Measurements from ENCODE around the gene CHRNA4.

The CHRNA4 gene

DNA sequence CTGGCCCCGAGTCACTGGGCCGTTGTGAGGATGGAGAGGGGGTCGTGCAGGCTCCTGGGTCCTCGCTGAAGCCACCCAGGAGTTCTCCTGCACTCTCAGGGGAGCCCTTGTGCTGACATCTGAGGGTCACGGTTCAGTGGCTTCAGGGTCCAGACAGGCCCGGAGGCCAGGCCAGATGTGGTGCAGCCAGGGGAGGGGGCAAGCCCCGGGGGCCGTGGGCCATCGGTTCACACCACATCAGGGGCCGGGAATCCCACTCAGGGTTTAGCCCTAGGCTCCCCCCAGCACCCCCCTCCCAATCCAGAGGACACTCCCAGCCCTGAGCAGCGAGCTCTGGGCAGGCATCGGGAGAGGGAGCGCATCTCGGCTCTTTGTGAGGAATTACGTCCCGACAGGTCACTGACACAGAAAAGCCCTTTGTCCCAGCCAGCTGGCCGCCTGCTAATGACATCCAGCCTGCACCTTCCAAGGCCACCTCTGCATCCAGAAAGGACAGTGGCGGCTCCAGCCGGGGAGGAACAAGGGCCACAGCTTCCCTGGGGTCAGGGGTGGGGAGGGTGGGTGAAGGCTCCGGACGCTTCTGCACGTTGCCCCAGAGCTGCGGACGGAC lies 6.4 kb upstream of the CHRNA4 start:
- Histone ChIP-seq H2BK12ac (ENCODE audit: low read length) (no peak overlapping the region), H3K36me3 (ENCODE audit: control insufficient read depth in 1 of 2, insufficient read depth in 2 of 2, low read length in 2 of 2) (no peaks in the 10 kb centered on the region), H2AFZ (ENCODE audit: insufficient read depth, low read length, poor library complexity) (no peak overlapping the region), H3K4me1 (ENCODE audit: control insufficient read depth in 1 of 2, insufficient read depth in 2 of 2, low read length in 2 of 2) (no peaks in the 10 kb centered on the region), H4K91ac (ENCODE audit: low read depth, low read length) (no peak overlapping the region), H3K23ac (ENCODE audit: low read length) (no peak overlapping the region), H3K4me3 (ENCODE audit: low read depth, low read length) (no peak overlapping the region), H2AK5ac (ENCODE audit: low read length) (no peak overlapping the region), H3K4me2 (ENCODE audit: low read length) (no peak overlapping the region), H3K14ac (ENCODE audit: low read length) (no peak overlapping the region), H3K27me3 (ENCODE audit: insufficient read depth, low read length) (no peaks in the 10 kb centered on the region), H3K18ac (ENCODE audit: low read length) (no peak overlapping the region), H3K9ac (ENCODE audit: low read length) (no peak overlapping the region), H3K79me2 (ENCODE audit: control insufficient read depth, insufficient read depth, low read length, poor library complexity) (no peaks in the 10 kb centered on the region), H2BK120ac (ENCODE audit: insufficient read depth, low read length, poor library complexity) (no peak overlapping the region), H4K12ac (ENCODE audit: low read depth, low read length) (no peak overlapping the region), H4K8ac (ENCODE audit: low read depth, low read length) (no peak overlapping the region), H3K4ac (ENCODE audit: low read depth, low read length) (no peak overlapping the region), H3K27ac (ENCODE audit: low read depth, low read length) (no peak overlapping the region), H2BK5ac (ENCODE audit: low read depth, low read length, poor library complexity) (no peak overlapping the region), H3K9me3 (ENCODE audit: insufficient read depth, low read depth, low read length) (no peaks in the 10 kb centered on the region), H3K79me1 (ENCODE audit: low read length) (no peaks in the 10 kb centered on the region)
- DNase-seq: no peak
- no CpG with 5 or more reads among the region's 24 CpGs for WGBS (ENCODE audit: extremely low coverage, insufficient coverage, insufficient read length)

DNA sequence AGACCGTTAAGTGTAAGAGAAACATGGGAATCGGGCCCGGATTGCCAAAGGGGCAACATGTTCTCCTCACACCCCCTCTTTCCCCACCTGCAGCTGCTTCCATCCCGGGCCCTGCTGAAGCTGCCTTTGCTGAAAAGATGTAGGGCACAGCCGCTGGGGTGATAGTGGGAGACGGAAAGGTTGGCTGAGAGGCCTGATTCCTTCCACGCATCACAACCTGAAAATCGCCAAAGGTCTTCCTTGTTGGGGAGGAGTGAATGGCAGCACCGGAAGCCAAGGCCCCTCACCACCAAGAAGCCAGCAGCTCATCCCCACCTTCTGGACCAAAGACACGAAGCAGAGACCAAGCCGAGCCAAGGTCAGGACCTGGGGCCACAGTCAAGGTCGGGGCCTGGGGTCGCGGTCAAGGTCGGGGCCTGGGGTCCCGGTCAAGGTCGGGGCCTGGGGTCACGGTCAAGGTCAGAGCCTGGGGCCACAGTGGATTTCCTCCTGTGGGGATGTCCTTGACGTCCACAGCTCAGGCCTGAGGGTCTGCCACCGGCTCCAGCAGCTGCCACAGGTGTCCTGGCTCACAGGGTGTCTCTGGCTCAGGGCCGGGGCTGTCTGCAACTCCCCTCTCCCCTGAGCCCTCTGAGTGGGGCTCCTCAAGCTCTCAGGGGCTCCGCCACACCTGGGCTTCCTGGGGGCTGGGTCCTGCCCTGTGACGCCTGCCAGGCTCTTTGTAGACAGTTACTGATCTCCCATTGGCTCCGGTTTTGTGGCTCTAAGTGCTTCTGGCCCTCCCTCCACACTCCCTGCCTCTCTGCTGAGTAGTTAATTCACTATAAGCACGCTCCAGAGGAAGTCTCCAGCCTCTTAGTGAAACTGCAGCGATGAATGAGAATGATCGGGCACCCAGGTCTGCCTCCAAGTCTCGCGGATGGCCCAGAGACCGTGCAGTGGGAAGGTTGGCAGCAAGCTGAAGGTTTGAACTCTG lies 5.5 kb upstream of the CHRNA4 start:
- no peak overlapping the region for H2AFZ ChIP-seq (ENCODE audit: insufficient read depth, low read length, poor library complexity)
- peaks cover 2% of the 10 kb centered on the region for H3K9me3 ChIP-seq (ENCODE audit: insufficient read depth, low read depth, low read length)
- no peak overlapping the region for H3K9ac ChIP-seq (ENCODE audit: low read length)
- H4K8ac ChIP-seq (ENCODE audit: low read depth, low read length): no peak overlapping the region
- no CpG with 5 or more reads among the region's 30 CpGs for WGBS (ENCODE audit: extremely low coverage, insufficient coverage, insufficient read length)
- H3K36me3 ChIP-seq (ENCODE audit: control insufficient read depth in 1 of 2, insufficient read depth in 2 of 2, low read length in 2 of 2): no peaks in the 10 kb centered on the region
- no peak overlapping the region for H3K18ac ChIP-seq (ENCODE audit: low read length)
- no peak overlapping the region for H3K27ac ChIP-seq (ENCODE audit: low read depth, low read length)
- no peak for DNase-seq
- H2AK5ac ChIP-seq (ENCODE audit: low read length): no peak overlapping the region
- H3K14ac ChIP-seq (ENCODE audit: low read length): no peak overlapping the region
- no peak overlapping the region for H4K12ac ChIP-seq (ENCODE audit: low read depth, low read length)
- H3K4me3 ChIP-seq (ENCODE audit: low read depth, low read length): no peak overlapping the region
- no peaks in the 10 kb centered on the region for H3K79me2 ChIP-seq (ENCODE audit: control insufficient read depth, insufficient read depth, low read length, poor library complexity)
- H3K4me1 ChIP-seq (ENCODE audit: control insufficient read depth in 1 of 2, insufficient read depth in 2 of 2, low read length in 2 of 2): no peaks in the 10 kb centered on the region
- H2BK5ac ChIP-seq (ENCODE audit: low read depth, low read length, poor library complexity): no peak overlapping the region
- H2BK120ac ChIP-seq (ENCODE audit: insufficient read depth, low read length, poor library complexity): no peak overlapping the region
- no peaks in the 10 kb centered on the region for H3K79me1 ChIP-seq (ENCODE audit: low read length)
- no peak overlapping the region for H3K23ac ChIP-seq (ENCODE audit: low read length)
- H3K27me3 ChIP-seq (ENCODE audit: insufficient read depth, low read length): peaks cover 4% of the 10 kb centered on the region
- H3K4ac ChIP-seq (ENCODE audit: low read depth, low read length): no peak overlapping the region
- H4K91ac ChIP-seq (ENCODE audit: low read depth, low read length): no peak overlapping the region
- H3K4me2 ChIP-seq (ENCODE audit: low read length): no peak overlapping the region
- H2BK12ac ChIP-seq (ENCODE audit: low read length): no peak overlapping the region

DNA sequence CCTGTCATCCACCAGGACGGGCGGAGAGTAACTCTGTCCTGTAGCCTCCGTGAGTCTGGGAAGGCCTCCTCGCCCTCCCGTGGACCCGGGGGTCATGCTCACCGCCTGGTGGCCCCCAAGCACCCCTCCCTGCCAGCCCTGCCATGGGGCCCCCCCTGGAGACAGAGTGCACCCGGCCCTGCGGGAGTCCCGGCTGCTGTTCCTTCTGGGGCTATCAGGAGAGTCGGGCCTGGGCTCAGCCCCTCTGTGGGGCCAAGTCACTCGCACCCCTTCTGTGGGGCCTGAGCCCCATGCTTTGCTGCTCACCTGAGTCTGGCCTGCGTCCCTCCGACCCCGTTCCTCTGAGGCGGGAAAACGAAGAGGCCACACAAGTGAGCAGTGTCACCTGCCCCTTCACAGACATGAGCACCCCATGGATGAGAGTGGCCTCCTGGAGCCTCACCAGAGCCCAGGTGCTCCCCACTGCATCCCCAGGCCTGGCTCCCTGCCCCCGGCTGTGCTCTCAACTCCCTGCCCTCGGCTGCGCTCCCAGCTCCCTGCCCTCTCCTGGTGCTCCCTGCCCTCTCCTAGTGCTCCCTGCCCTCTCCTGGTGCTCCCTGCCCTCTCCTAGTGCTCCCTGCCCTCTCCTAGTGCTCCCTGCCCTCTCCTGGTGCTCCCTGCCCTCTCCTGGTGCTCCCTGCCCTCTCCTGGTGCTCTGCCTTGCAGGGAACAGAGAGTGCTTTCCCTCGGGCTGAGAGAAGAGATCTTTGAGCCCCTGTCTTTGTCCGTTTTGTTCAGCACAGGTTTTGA lies 4.6 kb upstream of the CHRNA4 start:
- no peak overlapping the region for H2AFZ ChIP-seq (ENCODE audit: insufficient read depth, low read length, poor library complexity)

DNA sequence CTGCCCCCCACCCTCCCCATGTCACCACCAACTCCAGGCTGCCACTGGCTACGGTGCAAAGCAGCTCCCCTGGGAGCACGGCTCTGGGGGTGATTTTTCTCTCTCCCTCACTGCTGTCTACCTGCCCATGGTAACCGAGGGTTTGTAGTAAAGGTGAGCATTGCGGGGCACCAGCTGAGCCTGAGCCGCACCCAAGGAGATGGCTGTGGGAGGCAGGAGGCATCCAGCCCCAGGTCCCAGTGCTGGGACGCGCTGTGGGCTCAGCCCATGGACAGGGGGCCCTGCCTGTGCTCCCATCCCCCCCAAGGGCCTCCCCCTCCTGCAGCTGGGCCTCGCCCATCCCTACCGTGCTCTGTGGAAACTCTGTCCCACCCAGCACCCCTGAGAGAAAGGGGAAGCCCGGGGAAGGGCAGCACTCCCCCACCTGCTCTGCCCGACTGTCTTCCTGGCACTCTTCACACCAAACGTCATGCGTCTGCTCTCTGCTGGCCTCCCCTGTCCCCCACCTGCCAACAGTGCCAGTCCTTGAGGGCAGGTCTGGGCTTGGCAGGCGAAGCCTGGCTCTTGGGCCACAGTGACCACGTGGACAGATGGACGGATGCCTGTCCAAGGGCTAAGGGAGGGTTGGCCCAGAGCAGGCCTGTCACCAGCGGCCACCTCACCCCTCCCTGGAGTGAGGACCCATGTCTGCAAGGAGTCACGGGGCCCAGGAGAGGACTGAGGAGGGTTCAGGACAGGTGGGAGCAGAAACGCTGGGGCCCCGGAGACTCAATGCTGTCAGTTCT lies 3.8 kb upstream of the CHRNA4 start:
- H3K14ac ChIP-seq (ENCODE audit: low read length): no peak overlapping the region
- H3K27ac ChIP-seq (ENCODE audit: low read depth, low read length): no peak overlapping the region
- no peak overlapping the region for H4K91ac ChIP-seq (ENCODE audit: low read depth, low read length)
- no peak overlapping the region for H3K4me3 ChIP-seq (ENCODE audit: low read depth, low read length)
- H2BK12ac ChIP-seq (ENCODE audit: low read length): no peak overlapping the region
- H2AK5ac ChIP-seq (ENCODE audit: low read length): no peak overlapping the region
- H3K4ac ChIP-seq (ENCODE audit: low read depth, low read length): no peak overlapping the region
- peaks cover 18% of the 10 kb centered on the region for H3K27me3 ChIP-seq (ENCODE audit: insufficient read depth, low read length)
- H2BK5ac ChIP-seq (ENCODE audit: low read depth, low read length, poor library complexity): no peak overlapping the region
- H3K4me2 ChIP-seq (ENCODE audit: low read length): no peak overlapping the region
- no peak overlapping the region for H4K12ac ChIP-seq (ENCODE audit: low read depth, low read length)
- H3K36me3 ChIP-seq (ENCODE audit: control insufficient read depth in 1 of 2, insufficient read depth in 2 of 2, low read length in 2 of 2): no peaks in the 10 kb centered on the region
- H3K4me1 ChIP-seq (ENCODE audit: control insufficient read depth in 1 of 2, insufficient read depth in 2 of 2, low read length in 2 of 2): no peaks in the 10 kb centered on the region
- H3K79me1 ChIP-seq (ENCODE audit: low read length): no peaks in the 10 kb centered on the region
- H2BK120ac ChIP-seq (ENCODE audit: insufficient read depth, low read length, poor library complexity): no peak overlapping the region
- DNase-seq: no peak
- no peak overlapping the region for H3K18ac ChIP-seq (ENCODE audit: low read length)
- WGBS (ENCODE audit: extremely low coverage, insufficient coverage, insufficient read length): no CpG with 5 or more reads among the region's 20 CpGs
- no peaks in the 10 kb centered on the region for H3K79me2 ChIP-seq (ENCODE audit: control insufficient read depth, insufficient read depth, low read length, poor library complexity)
- no peak overlapping the region for H3K9ac ChIP-seq (ENCODE audit: low read length)
- no peak overlapping the region for H4K8ac ChIP-seq (ENCODE audit: low read depth, low read length)
- H3K23ac ChIP-seq (ENCODE audit: low read length): no peak overlapping the region
- no peak overlapping the region for H2AFZ ChIP-seq (ENCODE audit: insufficient read depth, low read length, poor library complexity)
- H3K9me3 ChIP-seq (ENCODE audit: insufficient read depth, low read depth, low read length): peaks cover 2% of the 10 kb centered on the region

More for the DNA sequence above, 4.6 kb upstream of the CHRNA4 start:
- Histone ChIP-seq H3K9ac (ENCODE audit: low read length) (no peak overlapping the region), H3K4me3 (ENCODE audit: low read depth, low read length) (no peak overlapping the region), H3K4ac (ENCODE audit: low read depth, low read length) (no peak overlapping the region), H2BK120ac (ENCODE audit: insufficient read depth, low read length, poor library complexity) (no peak overlapping the region), H2BK5ac (ENCODE audit: low read depth, low read length, poor library complexity) (no peak overlapping the region), H2AK5ac (ENCODE audit: low read length) (no peak overlapping the region), H4K12ac (ENCODE audit: low read depth, low read length) (no peak overlapping the region), H3K14ac (ENCODE audit: low read length) (no peak overlapping the region), H3K27ac (ENCODE audit: low read depth, low read length) (no peak overlapping the region), H3K36me3 (ENCODE audit: control insufficient read depth in 1 of 2, insufficient read depth in 2 of 2, low read length in 2 of 2) (no peaks in the 10 kb centered on the region), H3K23ac (ENCODE audit: low read length) (no peak overlapping the region), H3K79me1 (ENCODE audit: low read length) (no peaks in the 10 kb centered on the region), H3K9me3 (ENCODE audit: insufficient read depth, low read depth, low read length) (peaks cover 2% of the 10 kb centered on the region), H2BK12ac (ENCODE audit: low read length) (no peak overlapping the region), H3K18ac (ENCODE audit: low read length) (no peak overlapping the region), H3K27me3 (ENCODE audit: insufficient read depth, low read length) (peaks cover 10% of the 10 kb centered on the region), H4K8ac (ENCODE audit: low read depth, low read length) (no peak overlapping the region), H4K91ac (ENCODE audit: low read depth, low read length) (no peak overlapping the region), H3K4me1 (ENCODE audit: control insufficient read depth in 1 of 2, insufficient read depth in 2 of 2, low read length in 2 of 2) (no peaks in the 10 kb centered on the region), H3K79me2 (ENCODE audit: control insufficient read depth, insufficient read depth, low read length, poor library complexity) (no peaks in the 10 kb centered on the region), H3K4me2 (ENCODE audit: low read length) (no peak overlapping the region)
- no CpG with 5 or more reads among the region's 22 CpGs for WGBS (ENCODE audit: extremely low coverage, insufficient coverage, insufficient read length)
- no peak for DNase-seq
